WI38 (cell line): ENCODE measurements around the gene QRFP.

Experiments
- H3K4me3 ChIP-seq: 2 replicates; pipeline ENCODE4 v1.5.1; 2011; ENCODE audit warnings: low read depth, mild to moderate bottlenecking, control low read depth, low read length
- CTCF ChIP-seq: IDR thresholded peaks from 2 replicates; pipeline ENCODE4 v1.5.1; 2012; ENCODE audit warnings: low read depth, mild to moderate bottlenecking, control low read depth, low read length

QRFP gene

GRCh38 chr9:130908878-130909355 is 12.3 kb upstream of the QRFP start:
- TF ChIP-seq CTCF, result no peak

GRCh38 chr9:130908146-130908877 is 11.7 kb upstream of the QRFP start:
- no peak overlapping the region for H3K4me3 ChIP-seq
- TF ChIP-seq CTCF, result no peak

More at GRCh38 chr9:130908878-130909355, 12.3 kb upstream of the QRFP start:
- no peak overlapping the region for H3K4me3 ChIP-seq

- TF ChIP-seq CTCF, result no peak
- no peak overlapping the region for H3K4me3 ChIP-seq
Measured at GRCh38 chr9:130906735-130907416, 10.3 kb upstream of the QRFP start.

GRCh38 chr9:130905902-130906734 is 9.5 kb upstream of the QRFP start:
- no peak for TF ChIP-seq CTCF
- H3K4me3 ChIP-seq, result no peak overlapping the region

GRCh38 chr9:130905125-130905901 is 8.7 kb upstream of the QRFP start:
- no peak for TF ChIP-seq CTCF
- H3K4me3 ChIP-seq, result no peak overlapping the region

GRCh38 chr9:130904070-130905044 is 7.7 kb upstream of the QRFP start:
- no peak for TF ChIP-seq CTCF
- H3K4me3 ChIP-seq, result no peak overlapping the region
